Measurements from ENCODE around the gene CFAP53.
"Not testable (repeated sequence)": the region's sequence is repeated elsewhere in the genome, so short reads cannot be mapped to it uniquely, and the experiment has no call there.

DNA sequence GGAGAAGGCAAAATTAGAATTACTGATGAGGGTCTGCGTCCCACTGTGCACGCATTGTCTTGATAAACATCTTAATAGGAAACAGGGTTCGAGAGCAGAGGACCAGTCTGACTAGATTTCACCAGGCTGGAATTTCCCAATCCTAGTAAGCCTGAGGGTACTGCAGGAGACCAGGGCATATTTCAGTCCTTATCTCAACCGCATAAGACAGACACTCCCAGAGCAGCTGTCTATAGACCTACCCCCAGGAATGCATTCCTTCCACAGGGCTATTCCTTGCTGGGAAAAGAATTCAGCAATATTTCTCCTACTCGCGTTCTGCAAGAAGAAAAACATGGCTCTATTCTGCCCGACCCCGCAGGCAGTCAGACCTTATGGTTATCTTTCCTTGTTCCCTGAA lies 24.5 kb downstream of the CFAP53 start:
- TF ChIP-seq, protein P1, sequence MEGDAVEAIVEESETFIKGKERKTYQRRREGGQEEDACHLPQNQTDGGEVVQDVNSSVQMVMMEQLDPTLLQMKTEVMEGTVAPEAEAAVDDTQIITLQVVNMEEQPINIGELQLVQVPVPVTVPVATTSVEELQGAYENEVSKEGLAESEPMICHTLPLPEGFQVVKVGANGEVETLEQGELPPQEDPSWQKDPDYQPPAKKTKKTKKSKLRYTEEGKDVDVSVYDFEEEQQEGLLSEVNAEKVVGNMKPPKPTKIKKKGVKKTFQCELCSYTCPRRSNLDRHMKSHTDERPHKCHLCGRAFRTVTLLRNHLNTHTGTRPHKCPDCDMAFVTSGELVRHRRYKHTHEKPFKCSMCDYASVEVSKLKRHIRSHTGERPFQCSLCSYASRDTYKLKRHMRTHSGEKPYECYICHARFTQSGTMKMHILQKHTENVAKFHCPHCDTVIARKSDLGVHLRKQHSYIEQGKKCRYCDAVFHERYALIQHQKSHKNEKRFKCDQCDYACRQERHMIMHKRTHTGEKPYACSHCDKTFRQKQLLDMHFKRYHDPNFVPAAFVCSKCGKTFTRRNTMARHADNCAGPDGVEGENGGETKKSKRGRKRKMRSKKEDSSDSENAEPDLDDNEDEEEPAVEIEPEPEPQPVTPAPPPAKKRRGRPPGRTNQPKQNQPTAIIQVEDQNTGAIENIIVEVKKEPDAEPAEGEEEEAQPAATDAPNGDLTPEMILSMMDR (conservative IDR thresholded peaks at IDR 0.05; ENCODE audit: low read length) = not testable (repeated sequence)
- not testable (repeated sequence) for TF ChIP-seq EZH2phosphoT487 (IDR thresholded peaks at IDR 0.05; ENCODE audit: borderline replicate concordance, low read depth, low read length)
